Muscle of leg (tissue), 11 donors: Measurements from ENCODE around the gene HES2. TPM values are rescaled to one million over a fixed set of nuclear protein-coding genes. Genes with fewer than 3 reads are reported as not detected.
A peak's percentile ranks its signal among the peaks of the same experiment; 100 is the strongest.
"Not testable (repeated sequence)": the region's sequence is repeated elsewhere in the genome, so short reads cannot be mapped to it uniquely, and the experiment has no call there.

Experiments used
- DNase-seq: peaks from one replicate; pipeline ENCODE4 v3.0.0; 2013
- H3K27ac ChIP-seq: one replicate; pipeline ENCODE4 v1.5.1; 2013; ENCODE audit warnings: mild to moderate bottlenecking, low read length, control low read depth
- H3K27me3 ChIP-seq: one replicate; pipeline ENCODE4 v1.6.1; 2013; ENCODE audit warnings: low read length; ENCODE audit not compliant: control insufficient read depth, insufficient read depth
- H3K36me3 ChIP-seq: one replicate; pipeline ENCODE4 v1.6.1; 2013; ENCODE audit warnings: low read length; ENCODE audit not compliant: control insufficient read depth, insufficient read depth
- H3K4me1 ChIP-seq: one replicate; pipeline ENCODE4 v1.6.1; 2013; ENCODE audit warnings: low read length; ENCODE audit not compliant: control insufficient read depth, insufficient read depth
- H3K4me3 ChIP-seq: one replicate; pipeline ENCODE4 v1.5.1; 2013; ENCODE audit warnings: low read length, control low read depth
- H3K9me3 ChIP-seq: replicated peaks from 2 replicates; pipeline ENCODE4 v1.6.1; 2013; ENCODE audit warnings: low read depth, low read length; ENCODE audit not compliant: control insufficient read depth
- WGBS: methylation state at CpG from one replicate; pipeline ENCODE4 v1.1.5; 2013; ENCODE audit warnings: missing lambda C conversion rate; ENCODE audit not compliant: insufficient coverage; 5-methylcytosine and 5-hydroxymethylcytosine counted together
- polyA plus RNA-seq, 8 donors: library from polyadenylated mRNA; unstranded; fragments of 120-200 nt; gene quantifications; one replicate each; pipeline versions ENCODE4 v1.2.1 to v1.2.3, GENCODE V29; 2013; ENCODE audit warnings: inconsistent platforms in 1 of 8, low replicate concordance in 1 of 8; ENCODE audit not compliant: insufficient read length in 8 of 8, insufficient read depth in 1 of 8
- total RNA-seq: library from RNA; stranded (reverse); fragments of 120-200 nt; gene quantifications from one replicate; pipeline ENCODE4 v1.2.4, GENCODE V29; 2013

Gene HES2
- total and polyA plus RNA-seq, 9 donors, result 0.06 to 0.62 (median 0.10) TPM; not detected in 4

DNA sequence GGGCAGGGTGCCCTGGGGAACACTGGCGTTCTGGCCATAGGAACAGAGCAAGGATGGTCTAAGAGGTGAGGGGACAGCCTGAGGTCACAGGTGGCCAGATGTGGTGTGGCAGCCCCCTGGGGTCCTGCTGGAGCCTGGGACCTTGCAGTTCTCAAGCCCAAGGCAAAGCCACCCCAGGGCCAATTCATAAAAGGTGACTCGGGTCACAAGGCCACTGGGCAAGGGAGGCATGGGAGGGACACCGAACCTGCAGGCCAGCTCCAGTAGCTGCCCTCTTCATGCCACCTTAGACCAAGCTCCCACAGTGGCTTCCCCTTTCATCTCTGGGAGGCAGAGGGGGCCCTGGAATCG, 26.9 kb upstream of the HES2 start:
- no peak for DNase-seq
- no peak overlapping the region for H3K4me3 ChIP-seq
- H3K36me3 ChIP-seq, result no peaks in the 10 kb centered on the region
- no peaks in the 10 kb centered on the region for H3K9me3 ChIP-seq
- peaks cover 70% of the 10 kb centered on the region for H3K27me3 ChIP-seq
- peaks cover 17% of the 10 kb centered on the region for H3K4me1 ChIP-seq
- WGBS, result 36% methylated on average over 3 of the region's 4 CpGs
- no peak overlapping the region for H3K27ac ChIP-seq

- H3K4me1 ChIP-seq, result peaks cover 17% of the 10 kb centered on the region
- H3K27me3 ChIP-seq, result peaks cover 70% of the 10 kb centered on the region
- 100% methylated on average over 1 of the region's 4 CpGs for WGBS
- H3K4me3 ChIP-seq, H3K27ac ChIP-seq, H3K9me3 ChIP-seq, DNase-seq, H3K36me3 ChIP-seq: not testable (repeated sequence)
Measured at GRCh38 chr1:6445929-6446328, 26.2 kb upstream of the HES2 start.

- Histone ChIP-seq H3K36me3 (no peaks in the 10 kb centered on the region), H3K4me3 (no peak overlapping the region), H3K27ac (no peak overlapping the region), H3K27me3 (peaks cover 68% of the 10 kb centered on the region), H3K9me3 (no peaks in the 10 kb centered on the region), H3K4me1 (peaks cover 17% of the 10 kb centered on the region)
- DNase-seq, result no peak
- 37% methylated on average over 8 of the region's 19 CpGs for WGBS
Measured at GRCh38 chr1:6445062-6445763, 25.5 kb upstream of the HES2 start.

DNA sequence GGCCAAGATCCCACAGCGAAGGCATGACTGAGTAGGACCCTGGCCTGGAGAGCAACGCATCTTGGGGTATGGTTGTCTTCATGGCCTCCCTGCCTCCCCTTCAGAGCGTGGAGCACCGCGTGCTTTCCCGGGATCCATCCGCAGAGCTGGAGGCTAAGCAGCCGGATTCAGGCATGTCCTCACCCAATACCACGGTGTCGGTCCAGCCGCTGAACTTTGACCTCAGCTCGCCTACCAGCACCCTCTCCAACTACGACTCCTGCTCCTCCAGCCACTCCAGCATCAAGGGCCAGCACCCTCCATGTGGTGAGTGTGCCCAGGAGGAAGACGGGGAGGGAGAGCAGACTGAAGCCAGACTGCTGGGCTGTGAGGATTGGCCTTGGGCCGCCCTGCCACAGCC, 24.7 kb upstream of the HES2 start:
- 84% methylated on average over 11 of the region's 15 CpGs for WGBS

DNA sequence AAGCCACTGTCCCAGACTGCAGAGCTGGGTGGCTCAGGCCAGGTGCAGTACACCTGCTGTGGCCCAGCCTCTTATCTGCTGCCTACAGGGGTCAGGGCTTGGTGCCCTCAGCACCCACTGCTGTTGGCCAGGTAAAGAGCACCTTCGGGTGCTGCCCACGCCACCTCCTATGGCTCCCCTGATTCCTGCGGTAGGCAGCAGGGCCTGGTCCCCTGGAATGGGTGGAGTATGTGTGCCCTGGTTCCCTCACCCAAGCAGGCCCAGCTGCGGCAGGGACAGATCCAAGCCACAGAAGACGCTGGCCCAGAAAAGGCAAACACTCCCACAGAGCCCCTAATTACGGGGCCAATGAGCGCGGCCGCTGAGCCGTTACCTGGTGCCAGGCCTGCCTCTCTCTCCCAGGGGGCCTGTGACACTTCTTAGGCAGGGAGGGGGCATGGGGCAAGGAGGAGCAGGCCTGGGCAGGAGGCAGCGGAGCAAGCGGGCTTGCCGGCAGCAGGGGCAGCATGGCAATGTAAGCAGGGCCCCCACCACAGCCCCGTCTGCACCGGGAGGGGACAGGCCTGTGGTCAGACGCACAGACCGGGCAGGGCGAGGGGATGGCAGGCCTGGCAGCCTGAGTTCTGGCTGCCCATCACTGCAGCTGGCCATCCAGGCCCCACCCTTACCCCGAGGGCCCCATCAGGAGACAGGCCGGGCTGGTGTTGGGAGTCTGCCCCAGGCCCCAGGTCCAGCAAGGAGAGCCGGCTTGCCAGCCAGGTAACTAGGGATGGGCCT, 23.8 kb upstream of the HES2 start:
- H3K36me3 ChIP-seq, result no peaks in the 10 kb centered on the region
- H3K4me1 ChIP-seq, result peaks cover 17% of the 10 kb centered on the region
- WGBS, result 65% methylated on average over 12 of the region's 21 CpGs
- no peak overlapping the region for H3K4me3 ChIP-seq
- H3K9me3 ChIP-seq, result no peaks in the 10 kb centered on the region
- peaks cover 69% of the 10 kb centered on the region for H3K27me3 ChIP-seq
- DNase-seq, result no peak
- H3K27ac ChIP-seq, result no peak overlapping the region

More for the DNA sequence above, 24.7 kb upstream of the HES2 start:
- no peak overlapping the region for H3K4me3 ChIP-seq
- no peaks in the 10 kb centered on the region for H3K36me3 ChIP-seq
- no peak for DNase-seq
- H3K4me1 ChIP-seq, result peaks cover 17% of the 10 kb centered on the region
- no peak overlapping the region for H3K27ac ChIP-seq
- H3K9me3 ChIP-seq, result no peaks in the 10 kb centered on the region
- peaks cover 68% of the 10 kb centered on the region for H3K27me3 ChIP-seq

DNA sequence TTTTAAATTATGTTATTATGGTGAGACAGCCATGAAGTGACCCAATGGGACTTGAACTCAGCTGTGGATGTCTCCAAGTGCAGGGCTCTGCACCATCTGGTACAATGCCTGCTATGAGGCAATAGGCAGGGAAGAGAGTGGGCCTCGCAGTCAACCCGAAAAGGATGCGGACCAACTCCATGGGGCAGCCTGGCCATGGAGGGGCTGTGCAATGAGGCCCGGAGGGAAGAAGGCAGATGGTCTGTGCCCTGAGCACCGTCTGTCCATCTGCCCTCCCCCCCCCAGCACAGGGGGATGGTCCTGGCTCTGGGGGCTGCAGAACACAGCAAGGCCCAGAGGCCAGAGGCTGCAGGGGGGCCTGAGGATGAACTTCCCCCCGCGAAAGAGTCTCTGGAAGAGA, 21.9 kb upstream of the HES2 start:
- Histone ChIP-seq H3K4me1 (no peaks in the 10 kb centered on the region), H3K27me3 (peaks cover 55% of the 10 kb centered on the region), H3K9me3 (no peaks in the 10 kb centered on the region), H3K36me3 (no peaks in the 10 kb centered on the region), H3K4me3 (no peak overlapping the region), H3K27ac (no peak overlapping the region)
- 83% methylated on average over 4 of the region's 7 CpGs for WGBS
- no peak for DNase-seq

GRCh38 chr1:6440198-6441126, 20.7 kb upstream of the HES2 start:
- H3K27me3 ChIP-seq, result peaks cover 49% of the 10 kb centered on the region
- no peak overlapping the region for H3K27ac ChIP-seq
- H3K4me1 ChIP-seq, result no peaks in the 10 kb centered on the region
- no peaks in the 10 kb centered on the region for H3K9me3 ChIP-seq
- WGBS, result 1% methylated on average over 77 of the region's 101 CpGs
- DNase-seq, result no peak
- H3K36me3 ChIP-seq, result no peaks in the 10 kb centered on the region
- no peak overlapping the region for H3K4me3 ChIP-seq

DNA sequence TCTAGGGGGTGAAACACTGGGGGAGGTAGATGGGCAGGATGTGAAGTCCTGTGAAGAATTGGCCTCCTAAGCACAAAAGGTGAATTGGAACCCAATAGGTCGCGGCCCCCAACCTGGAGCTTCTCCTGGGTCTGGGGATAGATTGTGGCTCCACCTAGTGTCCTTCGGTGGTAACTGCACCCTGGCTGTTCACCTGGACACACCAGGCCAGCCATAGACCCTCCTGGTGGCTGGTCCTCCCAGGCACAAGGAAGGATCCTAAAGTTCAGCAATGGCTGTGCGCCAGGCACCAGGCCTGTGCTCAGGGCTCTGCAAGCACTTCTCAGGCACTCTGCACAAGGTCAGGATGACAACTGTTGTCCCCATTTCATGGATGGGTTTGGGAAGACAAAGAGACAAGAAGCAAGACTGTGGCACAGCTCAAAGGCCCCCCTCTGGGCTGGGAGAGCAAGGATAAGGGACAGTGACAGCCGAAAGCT, 18.4 kb upstream of the HES2 start:
- no peak overlapping the region for H3K4me3 ChIP-seq
- peaks cover 41% of the 10 kb centered on the region for H3K27me3 ChIP-seq
- DNase-seq, result peak; percentile 49
- no peak overlapping the region for H3K27ac ChIP-seq
- no peaks in the 10 kb centered on the region for H3K4me1 ChIP-seq
- H3K36me3 ChIP-seq, result no peaks in the 10 kb centered on the region
- 18% methylated on average over 5 of the region's 5 CpGs for WGBS
- H3K9me3 ChIP-seq, result no peaks in the 10 kb centered on the region

- 64% methylated on average over 11 of the region's 22 CpGs for WGBS
- H3K27ac ChIP-seq, H3K4me3 ChIP-seq, DNase-seq, H3K9me3 ChIP-seq, H3K36me3 ChIP-seq, H3K4me1 ChIP-seq: not testable (repeated sequence)
- peaks cover 41% of the 10 kb centered on the region for H3K27me3 ChIP-seq
Measured at GRCh38 chr1:6437012-6437700, 17.4 kb upstream of the HES2 start.
